A673 (cell line): Measurements from ENCODE around the gene VAV2.

Experiments
- CTCF ChIP-seq: fragments of 300-800, 200-600 bp; sonication (generic); conservative IDR thresholded peaks from 2 replicates; pipeline ENCODE4 v1.5.1; 2017; ENCODE audit warnings: low read depth, mild to moderate bottlenecking, antibody characterized with exemption, low read length, moderate library complexity, mixed read lengths
- EZH2 ChIP-seq: fragments of 200-600 bp; sonication (generic); IDR thresholded peaks from 2 replicates; pipeline ENCODE4 v1.6.1; 2017; ENCODE audit warnings: borderline replicate concordance, low read depth, mild to moderate bottlenecking, mixed read lengths, antibody characterized with exemption, low read length; ENCODE audit not compliant: poor library complexity, severe bottlenecking

- no peak for TF ChIP-seq CTCF
- TF ChIP-seq EZH2, result no peak
Measured at GRCh38 chr9:133784731-133785561, 207.2 kb downstream of the VAV2 start.
